Endodermal cell (in vitro differentiated cells): ENCODE results near the gene UBE2E1. TPM values are rescaled to one million over a fixed set of nuclear protein-coding genes. Genes with fewer than 3 reads are reported as not detected.

ENCODE experiments used
- DNase-seq: peaks from one replicate; pipeline ENCODE4 v3.0.0-alpha.2; 2017
- H3K27ac ChIP-seq: 2 replicates; pipeline ENCODE4 v1.5.1; 2013; ENCODE audit warnings: mild to moderate bottlenecking, low read depth, low read length, moderate library complexity
- H3K27me3 ChIP-seq: 2 replicates; pipeline ENCODE4 v1.6.1; 2013; ENCODE audit warnings: mild to moderate bottlenecking, low read length, moderate library complexity; ENCODE audit not compliant: insufficient read depth, control insufficient read depth, poor library complexity, severe bottlenecking
- H3K36me3 ChIP-seq: 2 replicates; pipeline ENCODE4 v1.7.0; 2013; ENCODE audit warnings: mild to moderate bottlenecking, low read length, moderate library complexity; ENCODE audit not compliant: control insufficient read depth, insufficient read depth
- H3K4me1 ChIP-seq: one replicate; pipeline ENCODE4 v1.7.0; 2013; ENCODE audit warnings: low read length; ENCODE audit not compliant: control insufficient read depth, insufficient read depth
- H3K4me3 ChIP-seq: 2 replicates; pipeline ENCODE4 v1.5.1; 2013; ENCODE audit warnings: mild to moderate bottlenecking, low read length, moderate library complexity
- H3K9ac ChIP-seq: 2 replicates; pipeline ENCODE4 v1.6.1; 2013; ENCODE audit warnings: mild to moderate bottlenecking, low read length, moderate library complexity; ENCODE audit not compliant: poor library complexity, severe bottlenecking; ENCODE audit errors: extremely low read depth
- H3K9me3 ChIP-seq: 2 replicates; pipeline ENCODE4 v1.6.1; 2013; ENCODE audit warnings: mild to moderate bottlenecking, low read length, moderate library complexity; ENCODE audit not compliant: control insufficient read depth
- H3K27ac Mint-ChIP-seq: 2 replicates; pipeline ENCODE4 v1.8.0; 2020; ENCODE audit warnings: mixed read lengths
- H3K27me3 Mint-ChIP-seq: 2 replicates; pipeline ENCODE4 v1.8.0; 2021; ENCODE audit warnings: mild to moderate bottlenecking, mixed read lengths; ENCODE audit not compliant: insufficient read depth
- H3K36me3 Mint-ChIP-seq: 2 replicates; pipeline ENCODE4 v1.8.0; 2020; ENCODE audit warnings: low read depth, mixed read lengths
- H3K4me1 Mint-ChIP-seq: 2 replicates; pipeline ENCODE4 v1.8.0; 2020; ENCODE audit warnings: mixed read lengths
- H3K4me3 Mint-ChIP-seq: 2 replicates; pipeline ENCODE4 v1.8.0; 2020; ENCODE audit warnings: mild to moderate bottlenecking, moderate library complexity, mixed read lengths
- H3K9me3 Mint-ChIP-seq: 2 replicates; pipeline ENCODE4 v1.8.0; 2020; ENCODE audit warnings: mild to moderate bottlenecking, mixed read lengths
- WGBS, 2 experiments: methylation state at CpG; one replicate each; pipeline versions ENCODE4 v1.1.5 to v1.1.7; 2013; ENCODE audit warnings: missing lambda C conversion rate in 2 of 2, mixed read lengths in 1 of 2; ENCODE audit not compliant: insufficient coverage in 1 of 2, insufficient read length in 1 of 2; 5-methylcytosine and 5-hydroxymethylcytosine counted together
- total RNA-seq, 2 donors: library from RNA; stranded (reverse); fragmentation: NEBNext Ultra II Directional in 1 of 2; extraction: Animal tissue kit (Norgen Biotek cat#: 25700) in 1 of 2; gene quantifications; 2 replicates in 1 of 2; 3 replicates in 1 of 2; pipeline ENCODE4 v1.2.1, GENCODE V29; 2021
- TF ChIP-seq, protein P1 (sequence below): fragments of 200-600 bp; sonication (generic); conservative IDR thresholded peaks from 2 replicates; pipeline ENCODE4 v1.5.0; 2021; ENCODE audit warnings: antibody characterized with exemption, mild to moderate bottlenecking

UBE2E1 gene
- total RNA-seq, 2 donors from 2014 or later: 112 to 120 TPM

DNA sequence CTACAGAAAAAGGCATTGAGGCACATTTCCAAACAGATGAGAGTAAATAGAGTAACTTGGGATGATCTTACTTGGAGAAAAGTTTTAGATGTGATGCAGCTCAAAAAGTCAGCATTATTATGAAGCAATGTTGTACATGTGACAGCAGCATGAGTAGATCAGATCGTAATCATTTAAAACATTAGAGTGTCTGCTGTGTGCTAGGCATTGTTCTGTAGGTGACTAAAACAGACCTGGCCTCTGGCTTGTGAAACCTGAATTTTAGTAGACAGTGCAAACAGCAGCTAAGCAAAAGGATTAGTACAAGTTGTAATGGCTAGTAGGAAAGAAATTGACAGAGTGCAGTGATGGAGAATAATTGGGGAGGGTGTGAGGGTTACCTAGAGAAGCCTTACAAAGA lies 15.1 kb downstream of the UBE2E1 start:
- Histone ChIP-seq H3K4me3 (no peak overlapping the region), H3K4me1 (no peaks in the 10 kb centered on the region), H3K36me3 (peaks cover 22% of the 10 kb centered on the region), H3K9me3 (peaks cover 2% of the 10 kb centered on the region), H3K9ac (no peak overlapping the region), H3K27ac (no peak overlapping the region), H3K27me3 (no peaks in the 10 kb centered on the region)
- 95 to 100% methylated on average over 1 of the region's 1 CpG for WGBS, 2 experiments
- no peak overlapping the region for H3K4me3 Mint-ChIP-seq
- no peaks in the 10 kb centered on the region for H3K9me3 Mint-ChIP-seq
- H3K27ac Mint-ChIP-seq: no peak overlapping the region
- H3K27me3 Mint-ChIP-seq: no peaks in the 10 kb centered on the region
- DNase-seq: no peak
- TF ChIP-seq, protein P1, sequence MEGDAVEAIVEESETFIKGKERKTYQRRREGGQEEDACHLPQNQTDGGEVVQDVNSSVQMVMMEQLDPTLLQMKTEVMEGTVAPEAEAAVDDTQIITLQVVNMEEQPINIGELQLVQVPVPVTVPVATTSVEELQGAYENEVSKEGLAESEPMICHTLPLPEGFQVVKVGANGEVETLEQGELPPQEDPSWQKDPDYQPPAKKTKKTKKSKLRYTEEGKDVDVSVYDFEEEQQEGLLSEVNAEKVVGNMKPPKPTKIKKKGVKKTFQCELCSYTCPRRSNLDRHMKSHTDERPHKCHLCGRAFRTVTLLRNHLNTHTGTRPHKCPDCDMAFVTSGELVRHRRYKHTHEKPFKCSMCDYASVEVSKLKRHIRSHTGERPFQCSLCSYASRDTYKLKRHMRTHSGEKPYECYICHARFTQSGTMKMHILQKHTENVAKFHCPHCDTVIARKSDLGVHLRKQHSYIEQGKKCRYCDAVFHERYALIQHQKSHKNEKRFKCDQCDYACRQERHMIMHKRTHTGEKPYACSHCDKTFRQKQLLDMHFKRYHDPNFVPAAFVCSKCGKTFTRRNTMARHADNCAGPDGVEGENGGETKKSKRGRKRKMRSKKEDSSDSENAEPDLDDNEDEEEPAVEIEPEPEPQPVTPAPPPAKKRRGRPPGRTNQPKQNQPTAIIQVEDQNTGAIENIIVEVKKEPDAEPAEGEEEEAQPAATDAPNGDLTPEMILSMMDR: no peak
- H3K4me1 Mint-ChIP-seq: peaks cover 25% of the 10 kb centered on the region
- peaks cover 16% of the 10 kb centered on the region for H3K36me3 Mint-ChIP-seq

DNA sequence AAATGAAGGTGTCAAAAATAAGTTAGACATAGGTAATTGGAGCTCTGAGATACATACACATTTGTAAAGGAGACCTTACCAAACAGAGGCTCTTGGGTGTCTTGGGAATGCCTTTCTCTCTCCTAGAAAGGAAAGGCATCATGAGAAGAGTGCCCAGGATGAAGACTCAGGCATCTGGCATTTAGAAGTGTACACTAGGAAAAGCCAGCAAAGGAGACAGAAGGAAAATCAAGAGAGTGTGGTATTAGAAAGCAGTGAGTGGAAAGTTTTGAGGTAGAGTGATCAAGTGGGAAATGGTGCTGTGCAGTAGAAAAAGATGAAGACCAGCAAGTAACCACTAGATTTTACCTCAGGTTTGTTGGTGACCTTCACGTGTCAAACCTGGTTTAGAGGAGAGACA lies 16.1 kb downstream of the UBE2E1 start:
- H3K4me1 ChIP-seq: peaks cover 3% of the 10 kb centered on the region
- H3K36me3 Mint-ChIP-seq: peaks cover 8% of the 10 kb centered on the region
- no peak overlapping the region for H3K4me3 Mint-ChIP-seq
- TF ChIP-seq, protein P1: no peak
- no peak overlapping the region for H3K9ac ChIP-seq
- no peak overlapping the region for H3K27ac ChIP-seq
- WGBS, 2 experiments: 80% methylated on average over 1 of the region's 1 CpG; no CpG with 5 or more reads in 1 of the 2 experiments
- no peak for DNase-seq
- no peaks in the 10 kb centered on the region for H3K9me3 ChIP-seq
- H3K27ac Mint-ChIP-seq: no peak overlapping the region
- H3K27me3 ChIP-seq: no peaks in the 10 kb centered on the region
- H3K4me3 ChIP-seq: no peak overlapping the region
- H3K27me3 Mint-ChIP-seq: no peaks in the 10 kb centered on the region
- peaks cover 31% of the 10 kb centered on the region for H3K4me1 Mint-ChIP-seq
- H3K9me3 Mint-ChIP-seq: no peaks in the 10 kb centered on the region
- peaks cover 19% of the 10 kb centered on the region for H3K36me3 ChIP-seq

DNA sequence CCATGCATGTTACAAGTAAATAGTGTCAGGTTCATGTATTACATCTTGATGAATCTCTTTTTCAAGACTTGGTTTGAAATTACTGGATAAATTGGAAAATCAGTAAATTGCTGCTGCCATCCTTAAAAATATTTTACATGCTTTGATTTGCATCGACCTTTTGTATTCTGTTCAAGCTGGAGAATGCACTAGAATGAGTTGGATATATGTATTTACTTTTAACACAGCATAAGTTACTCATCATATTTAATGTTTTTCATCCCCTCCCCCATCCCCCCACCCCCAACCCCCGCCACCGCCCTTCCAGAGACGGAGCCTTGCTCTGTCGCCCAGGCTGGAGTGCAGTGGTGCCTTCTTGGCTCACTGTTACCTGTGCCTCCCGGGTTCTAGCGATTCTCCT lies 16.8 kb downstream of the UBE2E1 start:
- peaks cover 7% of the 10 kb centered on the region for H3K36me3 Mint-ChIP-seq
- H3K4me3 Mint-ChIP-seq: no peak overlapping the region
- TF ChIP-seq, protein P1: no peak
- H3K36me3 ChIP-seq: peaks cover 19% of the 10 kb centered on the region
- no peaks in the 10 kb centered on the region for H3K9me3 ChIP-seq
- H3K4me3 ChIP-seq: no peak overlapping the region
- H3K4me1 Mint-ChIP-seq: peaks cover 29% of the 10 kb centered on the region
- H3K4me1 ChIP-seq: peaks cover 3% of the 10 kb centered on the region
- 85 to 89% methylated on average over 2 to 6 of the region's 7 CpGs for WGBS, 2 experiments
- no peak overlapping the region for H3K27ac ChIP-seq
- no peak for DNase-seq
- no peak overlapping the region for H3K27ac Mint-ChIP-seq
- no peak overlapping the region for H3K9ac ChIP-seq
- H3K27me3 Mint-ChIP-seq: no peaks in the 10 kb centered on the region
- no peaks in the 10 kb centered on the region for H3K27me3 ChIP-seq
- no peaks in the 10 kb centered on the region for H3K9me3 Mint-ChIP-seq
